Astrocyte of the spinal cord (primary cell): ENCODE results near the gene TSPAN33.

ENCODE experiments used
- DNase-seq: peaks from one replicate; pipeline ENCODE4 v3.0.0; 2011; ENCODE audit warnings: low read depth, low spot score
- H3K4me3 ChIP-seq: 2 replicates; pipeline ENCODE4 v1.5.1; 2011; ENCODE audit warnings: low read depth, mild to moderate bottlenecking, low read length, moderate library complexity
- CTCF ChIP-seq: IDR thresholded peaks from 2 replicates; pipeline ENCODE4 v1.5.1; 2012; ENCODE audit warnings: low read depth, mild to moderate bottlenecking, low read length, inconsistent platforms
- in situ Hi-C: cut with HindIII; loops from 2 replicates; pipeline ENCODE4 v1.10.0; 2017; ENCODE audit warnings: low sequenced_read_pairs

The TSPAN33 gene

GRCh38 chr7:129162732-129163131, 18.2 kb downstream of the TSPAN33 start:
- in situ Hi-C loops, result no loop called here
- TF ChIP-seq CTCF, result no peak
- no peak for DNase-seq
- H3K4me3 ChIP-seq, result no peak overlapping the region

GRCh38 chr7:129163875-129164544, 19.5 kb downstream of the TSPAN33 start:
- in situ Hi-C loops, result no loop called here
- DNase-seq, result peak; percentile 69
- peak; percentile 76 for TF ChIP-seq CTCF

GRCh38 chr7:129166745-129167144, 22.2 kb downstream of the TSPAN33 start:
- H3K4me3 ChIP-seq, result no peak overlapping the region
- no peak for DNase-seq
- in situ Hi-C loops, result no loop called here
- no peak for TF ChIP-seq CTCF

More at GRCh38 chr7:129163875-129164544, 19.5 kb downstream of the TSPAN33 start:
- H3K4me3 ChIP-seq, result no peak overlapping the region

GRCh38 chr7:129167817-129168216, 23.3 kb downstream of the TSPAN33 start:
- no peak for DNase-seq
- in situ Hi-C loops, result no loop called here
- no peak for TF ChIP-seq CTCF
- H3K4me3 ChIP-seq, result no peak overlapping the region

GRCh38 chr7:129168231-129169021, 23.9 kb downstream of the TSPAN33 start:
- no peak for TF ChIP-seq CTCF
- in situ Hi-C loops, result no loop called here
- DNase-seq, result no peak
- peak overlapping the region; percentile 28 for H3K4me3 ChIP-seq

- H3K4me3 ChIP-seq, result peak overlapping the region; percentile 48
- DNase-seq, result peak; percentile 22
- no peak for TF ChIP-seq CTCF
- in situ Hi-C loops, result no loop called here
These were observed 24.7 kb downstream of the TSPAN33 start for GRCh38 chr7:129169171-129169671.
